Measurements from ENCODE around the gene PAK2.
"Not testable (repeated sequence)": the region's sequence is repeated elsewhere in the genome, so short reads cannot be mapped to it uniquely, and the experiment has no call there.

- TF ChIP-seq CTCF, POLR2A, EP300 (IDR thresholded peaks at IDR 0.05): not testable (repeated sequence)
Observed at GRCh38 chr3:196743569-196743968, 3.9 kb downstream of the PAK2 start.

Measured in tibial nerve (tissue), 4 donors.